HG02678 (cell line): Measurements from ENCODE around the gene ACSS3.
"Not testable (repeated sequence)": the region's sequence is repeated elsewhere in the genome, so short reads cannot be mapped to it uniquely, and the experiment has no call there.

Source experiments
- ATAC-seq: cut with Tn5 transposase; IDR thresholded peaks from one replicate; pipeline ENCODE4 v1.9.1; 2021; ENCODE audit warnings: mild to moderate bottlenecking, moderate library complexity; ENCODE audit not compliant: unreplicated experiment

The ACSS3 gene, protein sequence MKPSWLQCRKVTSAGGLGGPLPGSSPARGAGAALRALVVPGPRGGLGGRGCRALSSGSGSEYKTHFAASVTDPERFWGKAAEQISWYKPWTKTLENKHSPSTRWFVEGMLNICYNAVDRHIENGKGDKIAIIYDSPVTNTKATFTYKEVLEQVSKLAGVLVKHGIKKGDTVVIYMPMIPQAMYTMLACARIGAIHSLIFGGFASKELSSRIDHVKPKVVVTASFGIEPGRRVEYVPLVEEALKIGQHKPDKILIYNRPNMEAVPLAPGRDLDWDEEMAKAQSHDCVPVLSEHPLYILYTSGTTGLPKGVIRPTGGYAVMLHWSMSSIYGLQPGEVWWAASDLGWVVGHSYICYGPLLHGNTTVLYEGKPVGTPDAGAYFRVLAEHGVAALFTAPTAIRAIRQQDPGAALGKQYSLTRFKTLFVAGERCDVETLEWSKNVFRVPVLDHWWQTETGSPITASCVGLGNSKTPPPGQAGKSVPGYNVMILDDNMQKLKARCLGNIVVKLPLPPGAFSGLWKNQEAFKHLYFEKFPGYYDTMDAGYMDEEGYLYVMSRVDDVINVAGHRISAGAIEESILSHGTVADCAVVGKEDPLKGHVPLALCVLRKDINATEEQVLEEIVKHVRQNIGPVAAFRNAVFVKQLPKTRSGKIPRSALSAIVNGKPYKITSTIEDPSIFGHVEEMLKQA

GRCh38 chr12:81077686-81078441, at the start of gene ACSS3:
Gene ACSS3, plus strand, starts transcription at chr12:81078079. Its CDS starts 42 bp downstream, at chr12:81078121.
- no peak for ATAC-seq

DNA sequence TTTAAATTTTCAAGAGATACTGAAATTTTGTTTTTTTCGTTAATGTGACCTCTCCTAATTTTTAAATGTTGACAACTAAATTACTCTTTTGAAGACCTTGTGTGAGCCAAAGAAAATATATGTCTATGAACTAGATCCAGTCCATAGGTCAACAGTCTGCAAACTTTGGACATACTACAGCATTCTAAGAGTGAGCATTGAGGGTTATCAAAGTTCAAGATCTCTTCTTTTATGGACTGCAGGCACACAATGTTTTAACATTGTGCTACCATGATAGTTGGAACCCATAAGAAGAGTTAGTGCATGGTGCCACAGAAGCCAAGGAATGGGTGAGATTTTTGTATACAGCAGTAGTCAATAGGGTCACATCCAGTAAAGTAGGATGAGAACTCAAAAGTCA, 43.0 kb upstream of the ACSS3 start:
- ATAC-seq: no peak

- no peak for ATAC-seq
These were observed 38.6 kb upstream of the ACSS3 start for GRCh38 chr12:81039231-81039630.

DNA sequence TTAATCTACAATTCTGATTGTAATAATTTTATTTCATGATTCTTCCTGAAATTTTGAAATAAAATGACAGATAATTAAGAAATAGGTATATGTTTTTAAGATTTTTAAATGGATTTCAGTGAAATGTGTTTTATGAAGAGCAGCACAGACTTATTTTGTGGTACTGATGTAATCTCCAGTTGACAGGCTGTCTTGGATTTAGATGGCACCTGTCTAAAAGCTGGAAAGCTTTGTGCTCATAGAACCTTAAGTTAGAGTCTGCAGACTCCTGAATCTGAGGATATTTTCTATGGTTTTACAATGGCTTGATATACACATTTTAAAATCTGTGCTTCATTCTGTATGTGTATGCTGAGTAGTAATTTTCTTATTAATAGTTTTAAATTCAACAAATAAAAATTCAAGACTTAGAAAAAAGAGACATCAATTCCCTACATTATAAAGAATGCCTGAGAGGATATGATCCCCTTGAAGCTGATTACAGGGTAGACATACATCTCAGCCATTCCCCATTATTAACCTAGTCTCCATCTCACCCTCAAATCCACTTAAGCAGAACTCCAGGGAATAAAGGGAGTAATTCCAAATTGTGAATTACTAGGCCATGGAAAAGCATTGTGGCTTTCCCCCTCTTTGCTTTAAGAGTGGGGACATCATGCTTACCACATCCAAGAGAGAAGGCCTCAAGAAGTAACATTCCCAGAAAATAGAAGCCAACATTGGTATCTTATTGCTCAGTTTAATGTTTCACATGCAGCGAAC, 33.7 kb upstream of the ACSS3 start:
- ATAC-seq: no peak

- not testable (repeated sequence) for ATAC-seq
These were observed 12.9 kb upstream of the ACSS3 start for GRCh38 chr12:81064971-81065370.

GRCh38 chr12:81070846-81071245, 7.0 kb upstream of the ACSS3 start:
- ATAC-seq: no peak

GRCh38 chr12:81075539-81075938, 2.3 kb upstream of the ACSS3 start:
- ATAC-seq: no peak

- ATAC-seq: no peak
These were observed 572 bp upstream of the ACSS3 start for GRCh38 chr12:81077329-81077685.

DNA sequence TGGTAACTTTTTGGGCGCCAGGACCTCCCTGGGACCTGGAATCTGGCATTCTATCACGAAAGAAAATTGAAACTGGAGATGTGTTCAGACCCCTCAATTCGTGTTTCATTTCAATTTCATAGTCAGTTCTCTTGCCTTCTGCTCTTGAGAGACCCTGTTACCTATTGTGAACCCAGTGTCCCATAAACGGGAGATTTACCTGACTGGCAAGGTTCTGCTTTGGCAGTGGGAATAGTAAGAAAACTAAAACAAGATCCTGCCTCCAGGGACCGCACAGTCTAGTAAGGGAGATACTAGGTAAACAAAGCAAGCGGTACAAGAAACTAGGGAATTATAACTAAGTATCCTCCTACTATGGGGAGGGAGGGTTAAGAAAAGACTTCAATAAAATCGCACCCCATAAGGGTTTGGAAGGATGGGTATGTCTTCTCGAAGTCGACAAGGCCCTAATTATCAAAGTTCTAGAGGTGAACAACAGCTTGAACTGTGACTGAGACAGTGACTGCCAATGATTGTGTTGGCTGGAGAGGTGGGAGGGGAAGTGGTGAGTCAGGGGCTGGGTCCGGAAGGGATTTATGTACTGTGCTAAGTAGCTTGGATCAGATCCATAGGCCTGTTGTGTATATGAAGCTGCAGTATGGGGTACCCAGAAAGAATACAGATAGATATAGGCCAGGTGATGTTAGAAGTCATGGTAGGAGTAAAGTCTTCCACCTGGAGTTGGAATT, 754 bp downstream of the ACSS3 start:
- ATAC-seq: no peak

- ATAC-seq: no peak
These were observed 1.6 kb downstream of the ACSS3 start for GRCh38 chr12:81079280-81080076.

DNA sequence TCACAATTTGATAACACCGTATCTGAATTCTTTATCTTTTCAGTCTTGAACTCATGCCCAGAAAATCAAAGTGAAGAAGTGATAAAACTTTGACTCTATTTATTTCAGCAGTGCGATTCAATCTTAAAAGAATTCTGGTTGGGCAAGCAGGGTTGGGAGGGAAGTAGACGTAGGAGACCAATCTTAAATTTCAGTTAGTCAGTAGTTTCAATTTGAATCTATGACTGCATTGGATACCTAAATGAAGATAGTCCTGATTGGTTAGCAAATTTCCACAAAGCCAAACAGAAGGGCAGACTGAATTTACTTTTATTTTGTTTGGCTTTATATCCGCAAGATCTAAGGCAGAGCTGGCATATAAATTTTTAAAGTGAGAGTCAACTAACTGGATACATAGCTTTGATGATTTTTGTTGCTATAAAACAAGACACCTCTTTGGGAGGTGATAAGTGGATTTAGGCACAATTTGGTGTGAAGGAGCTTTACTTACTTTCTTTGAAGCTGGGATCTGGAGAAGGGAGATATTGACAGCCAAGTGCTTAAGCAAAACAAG, 2.6 kb downstream of the ACSS3 start:
- no peak for ATAC-seq

DNA sequence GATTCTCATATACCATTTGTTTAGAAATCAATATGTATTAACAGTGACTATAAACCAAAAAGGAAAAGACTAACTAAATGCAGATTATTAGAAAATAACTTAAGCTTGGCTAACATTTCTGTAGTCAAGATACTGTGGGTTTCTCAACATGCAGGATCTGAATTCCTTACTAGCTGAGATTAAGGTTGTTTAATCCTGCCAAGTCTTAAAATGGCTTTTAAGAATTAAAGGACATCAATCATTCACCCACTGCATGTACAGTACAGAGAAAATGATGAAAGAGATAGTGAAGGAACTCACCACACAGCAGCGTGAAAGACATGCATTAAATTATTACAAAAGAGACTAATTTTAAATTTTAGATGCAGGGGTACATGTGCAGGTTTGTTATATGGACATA, 3.8 kb downstream of the ACSS3 start:
- ATAC-seq: no peak

- ATAC-seq: no peak
These were observed 5.1 kb downstream of the ACSS3 start for GRCh38 chr12:81083018-81083417.

DNA sequence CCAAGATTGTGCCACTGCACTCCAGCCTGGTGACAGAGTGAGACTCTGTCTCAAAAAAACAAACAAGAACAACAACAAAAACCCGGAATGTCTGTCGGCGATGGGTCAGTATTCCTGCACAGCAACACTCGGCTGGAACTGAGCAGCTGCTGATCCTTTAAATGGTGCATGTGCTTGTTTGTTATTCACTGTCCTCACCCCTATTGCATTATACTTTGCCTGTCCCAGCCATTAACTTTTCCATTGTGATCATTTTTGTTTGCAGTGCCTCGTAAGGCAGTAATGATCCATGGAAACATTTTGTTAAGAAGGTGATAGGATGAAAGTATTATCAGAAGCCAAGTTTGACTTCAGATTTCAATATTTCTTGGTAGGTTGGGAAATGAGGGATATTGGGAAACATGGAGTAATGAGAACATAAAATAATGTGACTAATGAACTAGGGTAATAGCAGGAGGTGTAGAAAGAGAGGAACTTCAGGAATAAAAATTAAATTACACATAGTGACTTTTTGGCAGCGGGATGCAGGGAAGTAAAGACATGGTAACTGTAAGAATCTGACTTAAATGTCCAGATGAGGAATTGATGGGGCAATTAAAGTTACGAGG, 6.1 kb downstream of the ACSS3 start:
- no peak for ATAC-seq

GRCh38 chr12:81084811-81085350, 7.0 kb downstream of the ACSS3 start:
- no peak for ATAC-seq

DNA sequence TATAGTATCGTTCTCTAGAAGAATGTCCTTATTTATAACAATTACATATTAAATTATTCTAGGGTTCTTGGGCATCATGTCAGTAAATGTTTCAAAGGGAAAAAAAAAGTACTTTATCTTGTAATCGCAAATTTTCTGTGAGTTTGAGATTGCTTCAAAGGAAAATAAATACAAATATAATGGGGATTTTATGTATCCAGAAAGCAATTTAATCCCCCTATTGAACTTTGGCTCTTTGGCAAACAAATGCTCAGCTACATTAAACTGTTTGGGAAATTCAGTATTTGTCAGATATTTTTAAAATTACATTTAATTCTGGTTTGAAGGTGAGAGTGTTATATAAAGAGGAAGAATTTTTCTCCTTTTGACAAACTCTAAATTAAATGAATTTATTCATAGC, 8.0 kb downstream of the ACSS3 start:
- no peak for ATAC-seq

DNA sequence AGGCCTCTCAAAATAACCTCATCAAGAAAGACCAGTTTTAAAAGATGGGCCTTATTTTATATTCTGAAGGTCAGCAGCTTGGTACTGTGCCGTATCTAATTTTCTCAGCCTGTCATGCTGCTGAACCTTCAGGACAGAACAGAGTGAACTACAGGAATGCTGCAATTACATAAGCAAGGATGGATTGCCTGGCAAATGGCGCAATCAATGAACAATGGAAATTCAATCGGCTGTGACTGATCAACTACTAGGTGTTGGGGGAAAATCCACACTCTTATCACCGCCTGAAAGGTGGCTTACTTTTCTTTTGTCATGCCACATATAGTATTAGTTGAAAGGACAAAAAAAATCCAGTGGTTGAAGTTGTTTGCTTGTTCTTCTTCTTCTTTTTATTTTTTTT, 8.5 kb downstream of the ACSS3 start:
- ATAC-seq: no peak

GRCh38 chr12:81088221-81088620, 10.3 kb downstream of the ACSS3 start:
- ATAC-seq: no peak

GRCh38 chr12:81089412-81089811, 11.5 kb downstream of the ACSS3 start:
- no peak for ATAC-seq
